ENCODE data around the gene VPS41. TPM values are rescaled to one million over a fixed set of nuclear protein-coding genes. Genes with fewer than 3 reads are reported as not detected.

The VPS41 gene
- polyA plus RNA-seq, 1 experiment: 15.7 TPM

DNA sequence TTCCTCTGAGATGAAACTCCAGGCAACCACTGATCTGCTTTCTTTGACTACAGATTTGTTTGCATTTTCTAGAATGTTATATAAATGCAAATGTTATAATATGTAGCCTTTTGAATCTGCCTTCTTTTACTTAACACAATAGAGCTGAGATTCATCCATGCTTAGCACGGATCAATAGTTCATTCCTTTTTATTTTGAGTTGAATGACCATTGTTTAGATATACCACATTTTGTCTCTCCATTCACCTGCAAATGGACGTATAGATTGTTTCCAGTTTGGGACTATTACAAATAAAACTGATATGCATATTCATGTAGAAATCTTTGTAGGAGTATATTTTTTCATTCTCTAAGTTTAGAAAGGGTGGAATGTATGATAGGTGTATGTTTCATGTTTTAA is 57.7 kb downstream of the VPS41 start:
- Histone ChIP-seq H3K4me3 (ENCODE audit: low read depth, low read length) (no peak overlapping the region), H3K36me3 (ENCODE audit: control insufficient read depth, insufficient read depth, low read length) (peaks cover 1% of the 10 kb centered on the region; the same call in 1 of the 2 replicates), H3K27me3 (ENCODE audit: control insufficient read depth, insufficient read depth, low read length) (no peaks in the 10 kb centered on the region)
- DNase-seq (ENCODE audit: low read depth): no peak
- POLR2A ChIA-PET: no interaction called here
- CTCF ChIA-PET: no interaction called here
- TF ChIP-seq, protein P1, sequence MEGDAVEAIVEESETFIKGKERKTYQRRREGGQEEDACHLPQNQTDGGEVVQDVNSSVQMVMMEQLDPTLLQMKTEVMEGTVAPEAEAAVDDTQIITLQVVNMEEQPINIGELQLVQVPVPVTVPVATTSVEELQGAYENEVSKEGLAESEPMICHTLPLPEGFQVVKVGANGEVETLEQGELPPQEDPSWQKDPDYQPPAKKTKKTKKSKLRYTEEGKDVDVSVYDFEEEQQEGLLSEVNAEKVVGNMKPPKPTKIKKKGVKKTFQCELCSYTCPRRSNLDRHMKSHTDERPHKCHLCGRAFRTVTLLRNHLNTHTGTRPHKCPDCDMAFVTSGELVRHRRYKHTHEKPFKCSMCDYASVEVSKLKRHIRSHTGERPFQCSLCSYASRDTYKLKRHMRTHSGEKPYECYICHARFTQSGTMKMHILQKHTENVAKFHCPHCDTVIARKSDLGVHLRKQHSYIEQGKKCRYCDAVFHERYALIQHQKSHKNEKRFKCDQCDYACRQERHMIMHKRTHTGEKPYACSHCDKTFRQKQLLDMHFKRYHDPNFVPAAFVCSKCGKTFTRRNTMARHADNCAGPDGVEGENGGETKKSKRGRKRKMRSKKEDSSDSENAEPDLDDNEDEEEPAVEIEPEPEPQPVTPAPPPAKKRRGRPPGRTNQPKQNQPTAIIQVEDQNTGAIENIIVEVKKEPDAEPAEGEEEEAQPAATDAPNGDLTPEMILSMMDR (IDR thresholded peaks at IDR 0.05; ENCODE audit: insufficient read depth, low read depth, low read length): no peak

DNA sequence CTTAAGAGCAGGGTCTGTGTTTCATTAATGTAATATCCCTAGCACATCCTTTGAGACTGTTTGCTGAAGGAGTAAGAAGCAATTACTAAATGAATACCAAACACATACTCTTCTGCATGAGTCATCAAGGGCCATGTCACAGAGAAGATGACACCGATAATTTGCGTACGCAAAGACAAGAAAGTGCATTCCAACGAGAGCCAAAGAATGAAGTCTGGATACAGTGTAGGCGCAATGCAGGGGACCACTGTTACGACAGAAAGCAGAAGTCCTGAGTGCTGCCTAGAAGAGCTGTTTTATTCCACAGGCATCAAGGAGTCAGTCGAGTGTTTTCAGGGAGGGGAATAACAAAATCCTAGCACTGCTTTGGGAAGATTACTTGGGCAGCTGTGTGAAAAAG is 62.7 kb downstream of the VPS41 start:
- ChIA-PET POLR2A (no interaction called here), CTCF (interaction anchor here (1.0 kb wide), 1 partner anchor 41 kb away, joined by 3 read pairs; no protein-coding TSS in a partner anchor)
- no peaks in the 10 kb centered on the region for H3K27me3 ChIP-seq (ENCODE audit: control insufficient read depth, insufficient read depth, low read length)
- TF ChIP-seq, protein P1 (IDR thresholded peaks at IDR 0.05; ENCODE audit: insufficient read depth, low read depth, low read length): no peak
- H3K36me3 ChIP-seq (ENCODE audit: control insufficient read depth, insufficient read depth, low read length): peaks cover 1% of the 10 kb centered on the region; the same call in 1 of the 2 replicates
- H3K4me3 ChIP-seq (ENCODE audit: low read depth, low read length): no peak overlapping the region
- peak; percentile 79 for DNase-seq (ENCODE audit: low read depth)

DNA sequence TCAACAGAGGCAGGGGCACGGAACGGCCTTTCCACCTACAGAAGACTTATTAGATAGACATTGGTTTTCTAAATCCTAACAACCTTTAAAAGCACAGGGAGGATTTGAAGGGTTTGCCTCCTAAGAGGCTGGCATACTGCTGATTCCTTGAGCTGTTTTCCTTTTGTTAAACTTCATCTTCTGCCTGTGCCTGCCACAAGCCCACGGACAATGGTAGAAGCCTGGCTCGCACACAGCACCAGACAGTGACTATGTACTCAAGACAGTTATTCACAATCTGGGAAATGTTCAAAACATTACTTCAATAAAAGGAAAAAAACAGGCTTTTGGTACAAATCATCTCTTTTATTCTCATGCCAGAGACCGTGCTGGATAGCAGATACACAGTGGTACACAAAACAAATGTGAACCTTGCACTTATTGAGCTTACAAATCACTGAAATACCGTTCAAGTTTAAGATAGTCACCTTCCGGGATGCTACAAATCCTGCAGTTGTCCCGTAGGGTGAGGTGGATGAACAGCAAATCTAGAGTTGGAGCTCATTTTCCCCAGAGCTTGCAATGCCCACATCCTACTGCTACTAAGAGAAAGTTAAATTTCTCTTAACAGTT is 63.9 kb downstream of the VPS41 start:
- TF ChIP-seq, protein P1 (IDR thresholded peaks at IDR 0.05; ENCODE audit: insufficient read depth, low read depth, low read length): no peak
- ChIA-PET CTCF (interaction anchor here (1.0 kb wide), 1 partner anchor 619 kb away, joined by 3 read pairs; no protein-coding TSS in a partner anchor), POLR2A (no interaction called here)
- Histone ChIP-seq H3K4me3 (ENCODE audit: low read depth, low read length) (no peak overlapping the region), H3K36me3 (ENCODE audit: control insufficient read depth, insufficient read depth, low read length) (peaks cover 1% of the 10 kb centered on the region; the same call in 1 of the 2 replicates), H3K27me3 (ENCODE audit: control insufficient read depth, insufficient read depth, low read length) (no peaks in the 10 kb centered on the region)
- DNase-seq (ENCODE audit: low read depth): no peak

DNA sequence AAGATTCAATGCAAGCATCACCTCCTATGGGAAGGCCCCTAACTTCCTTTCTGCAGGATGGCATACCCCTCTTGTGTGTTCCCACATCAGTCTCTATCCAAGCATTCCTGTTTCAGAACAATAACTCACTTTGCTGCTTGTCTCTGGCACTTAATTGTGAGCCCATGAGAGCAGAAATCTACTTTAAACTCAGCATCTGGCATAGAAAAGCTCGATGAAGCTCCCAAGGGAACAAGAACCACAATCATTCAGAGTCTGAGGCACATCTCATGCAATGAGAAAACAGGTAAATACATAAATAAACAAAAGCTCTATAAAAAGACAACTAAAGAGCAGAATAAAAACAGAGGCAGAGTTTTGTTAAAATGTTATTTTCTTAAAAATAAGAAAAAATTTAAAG is 66.2 kb downstream of the VPS41 start:
- DNase-seq (ENCODE audit: low read depth): no peak
- ChIA-PET CTCF (interaction anchor here (0.7 kb wide), 1 partner anchor 11 kb away, joined by 3 read pairs; no protein-coding TSS in a partner anchor), POLR2A (no interaction called here)
- Histone ChIP-seq H3K36me3 (ENCODE audit: control insufficient read depth, insufficient read depth, low read length) (no peaks in the 10 kb centered on the region), H3K27me3 (ENCODE audit: control insufficient read depth, insufficient read depth, low read length) (no peaks in the 10 kb centered on the region), H3K4me3 (ENCODE audit: low read depth, low read length) (no peak overlapping the region)
- TF ChIP-seq, protein P1 (IDR thresholded peaks at IDR 0.05; ENCODE audit: insufficient read depth, low read depth, low read length): no peak

DNA sequence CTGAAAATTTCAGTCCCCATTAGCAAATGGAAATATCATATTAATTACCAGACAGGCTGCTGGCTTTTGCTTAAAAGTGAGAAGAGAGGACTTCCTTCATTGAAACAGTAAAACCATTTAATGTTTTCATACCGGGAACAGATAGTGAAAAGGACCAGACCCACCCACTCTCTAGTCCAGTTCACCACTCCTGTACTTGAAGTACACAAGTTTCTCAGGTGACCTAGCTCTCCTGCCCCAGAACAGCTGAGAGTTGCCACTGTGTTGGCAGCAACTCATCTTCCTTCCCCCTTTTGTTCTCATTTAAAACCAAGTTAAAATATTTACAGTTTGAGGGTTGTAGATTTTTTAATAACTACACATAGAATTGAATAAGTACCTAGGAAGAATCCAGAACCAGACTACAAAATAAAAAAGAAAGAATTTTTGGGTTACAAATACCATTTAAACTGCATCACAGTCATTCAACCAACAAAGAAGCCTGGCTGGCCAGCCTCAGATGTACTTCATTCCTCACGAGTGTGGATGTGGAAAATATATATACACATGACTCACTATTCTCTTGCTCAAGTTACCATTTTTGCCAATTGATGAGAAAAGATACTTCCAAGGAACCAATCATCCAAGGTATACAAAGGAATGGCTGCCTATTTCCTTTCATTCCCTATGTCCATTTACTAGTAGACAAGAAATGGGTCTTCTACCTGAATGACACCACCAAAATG is 68.1 kb downstream of the VPS41 start:
- Histone ChIP-seq H3K4me3 (ENCODE audit: low read depth, low read length) (no peak overlapping the region), H3K36me3 (ENCODE audit: control insufficient read depth, insufficient read depth, low read length) (no peaks in the 10 kb centered on the region), H3K27me3 (ENCODE audit: control insufficient read depth, insufficient read depth, low read length) (no peaks in the 10 kb centered on the region)
- CTCF ChIA-PET: no interaction called here
- DNase-seq (ENCODE audit: low read depth): peak; percentile 42
- POLR2A ChIA-PET: no interaction called here
- TF ChIP-seq, protein P1 (IDR thresholded peaks at IDR 0.05; ENCODE audit: insufficient read depth, low read depth, low read length): no peak

All from BJ (cell line).